K562 (cell line): ENCODE measurements around the gene LETM1. TPM values are rescaled to one million over a fixed set of nuclear protein-coding genes. Genes with fewer than 3 reads are reported as not detected.

Experiments used
- DACH1 ChIP-seq: fragments of 450-650 bp; IDR thresholded peaks from 2 replicates; pipeline ENCODE4 v1.6.1; 2018; ENCODE audit not compliant: partially characterized antibody
- E2F1 ChIP-seq: sonication (generic); formaldehyde crosslinking; IDR thresholded peaks from 2 replicates; pipeline ENCODE4 v1.8.1; 2023; ENCODE audit warnings: mild to moderate bottlenecking, missing genetic modification reagents, moderate library complexity
- ESRRA ChIP-seq: fragments of 450-650 bp; IDR thresholded peaks from 2 replicates; pipeline ENCODE4 v1.6.1; 2014; ENCODE audit warnings: low read depth, mild to moderate bottlenecking, moderate library complexity, borderline replicate concordance
- ETS2 ChIP-seq: IDR thresholded peaks from 2 replicates; pipeline ENCODE4 v1.6.1; 2016; ENCODE audit warnings: borderline replicate concordance, missing genetic modification characterization, mild to moderate bottlenecking, moderate library complexity, missing compliant biosample characterization; ENCODE audit not compliant: poor library complexity, severe bottlenecking
- GABPB1 ChIP-seq: sonication (generic); formaldehyde crosslinking; IDR thresholded peaks from 2 replicates; pipeline ENCODE4 v1.8.0; 2022; ENCODE audit warnings: mild to moderate bottlenecking, missing genetic modification reagents
- HCFC1 ChIP-seq: IDR thresholded peaks from 2 replicates; pipeline ENCODE4 v1.6.1; 2012; ENCODE audit warnings: low read depth, low read length, improper control_type of control experiment
- HDGF ChIP-seq: fragments of 450-650 bp; IDR thresholded peaks from 2 replicates; pipeline ENCODE4 v1.6.1; 2016
- HEY1 ChIP-seq: fragments of 250-450 bp; sonication (Bioruptor Pico); IDR thresholded peaks from 2 replicates; pipeline ENCODE4 v1.5.0; 2020; ENCODE audit warnings: mild to moderate bottlenecking, moderate library complexity, borderline replicate concordance
- KDM4B ChIP-seq, 2 experiments: fragments of 450-650 bp in 1 of 2; sonication (generic) in 1 of 2; IDR thresholded peaks; 2 replicates each; pipeline ENCODE4 v1.6.1; 2016 to 2017; ENCODE audit warnings: borderline replicate concordance in 2 of 2, antibody characterized with exemption in 1 of 2, low read depth in 1 of 2, mild to moderate bottlenecking in 1 of 2
- KLF10 ChIP-seq: fragments of 250-450 bp; sonication (Bioruptor Pico); IDR thresholded peaks from 2 replicates; pipeline ENCODE4 v1.6.1; 2021; ENCODE audit warnings: matching md5 sums
- NR1H2 ChIP-seq: sonication (generic); formaldehyde crosslinking; IDR thresholded peaks from 2 replicates; pipeline ENCODE4 v1.4.0; 2020; ENCODE audit warnings: mild to moderate bottlenecking, missing genetic modification reagents
- PYGO2 ChIP-seq: fragments of 450-650 bp; IDR thresholded peaks from 2 replicates; pipeline ENCODE4 v1.6.1; 2016; ENCODE audit warnings: mild to moderate bottlenecking, missing genetic modification characterization, moderate library complexity, missing compliant biosample characterization
- RBM39 ChIP-seq: fragments of 200-400 bp; formaldehyde crosslinking; optimal IDR thresholded peaks from 2 replicates; pipeline ENCODE3; 2018; ENCODE audit warnings: low read depth, low read length
- SETDB1 ChIP-seq: IDR thresholded peaks from one replicate; pipeline ENCODE4 v1.6.1; 2012; ENCODE audit warnings: low read length, control low read depth, inconsistent platforms
- YBX1 ChIP-seq: fragments of 450-650 bp; IDR thresholded peaks from 2 replicates; pipeline ENCODE4 v1.7.1; 2016; ENCODE audit warnings: mild to moderate bottlenecking
- ZBTB5 ChIP-seq: fragments of 450-650 bp; IDR thresholded peaks from 2 replicates; pipeline ENCODE4 v1.6.1; 2017; ENCODE audit warnings: antibody characterized with exemption
- ZNF121 ChIP-seq: sonication (generic); formaldehyde crosslinking; conservative IDR thresholded peaks from 2 replicates; pipeline ENCODE4 v1.8.0; 2022; ENCODE audit warnings: missing genetic modification reagents
- ZNF140 ChIP-seq: fragments of 250-450 bp; sonication (Bioruptor Pico); IDR thresholded peaks from 2 replicates; pipeline ENCODE4 v1.8.0; 2021; ENCODE audit warnings: moderate library complexity, mild to moderate bottlenecking, inconsistent platforms
- ZNF212 ChIP-seq: fragments of 450-650 bp; formaldehyde crosslinking; IDR thresholded peaks from 2 replicates; pipeline ENCODE4 v1.4.0; 2020; ENCODE audit warnings: mild to moderate bottlenecking
- ZNF253 ChIP-seq: fragments of 250-450 bp; sonication (Bioruptor Pico); conservative IDR thresholded peaks from 2 replicates; pipeline ENCODE4 v1.6.1; 2021; ENCODE audit warnings: mild to moderate bottlenecking
- ZNF311 ChIP-seq: fragments of 250-450 bp; sonication (Bioruptor Pico); IDR thresholded peaks from 2 replicates; pipeline ENCODE4 v1.4.0; 2020; ENCODE audit warnings: mild to moderate bottlenecking, moderate library complexity
- ZNF444 ChIP-seq: fragments of 250-450 bp; sonication (Bioruptor Pico); IDR thresholded peaks from 2 replicates; pipeline ENCODE4 v1.4.0; 2020; ENCODE audit warnings: mild to moderate bottlenecking, moderate library complexity
- ZNF766 ChIP-seq: fragments of 200-800 bp; sonication (Bioruptor generic); conservative IDR thresholded peaks from 2 replicates; pipeline ENCODE4 v1.6.1; 2016; ENCODE audit warnings: missing genetic modification characterization, missing compliant biosample characterization
- polyA plus RNA-seq, 8 experiments: library from polyadenylated mRNA; depleted of rRNA in 4 of 8; stranded (reverse) in 5 of 8; unstranded in 3 of 8; fragments of >200 nt; fragmentation: Nextera tagmentation in 2 of 8; fragmentation: Illumina TruSeq in 1 of 8; extraction: Ambion mirVana in 2 of 8; extraction: Trizol in 1 of 8; gene quantifications; 2 replicates each; pipeline versions ENCODE4 v1.2.1 to v1.2.3, GENCODE V29; 2011 to 2014; ENCODE audit warnings: inconsistent platforms in 1 of 8, missing spikeins in 1 of 8
- total RNA-seq, 7 experiments: library from RNA; depleted of rRNA in 6 of 7; stranded (reverse); fragments of >200 nt in 6 of 7; fragmentation: Illumina TruSeq in 2 of 7; extraction: Trizol in 2 of 7; gene quantifications; 2 replicates each; pipeline versions ENCODE4 v1.2.1 to v1.2.3, GENCODE V29; 2011 to 2021; ENCODE audit warnings: low replicate concordance in 1 of 7
- TF ChIP-seq, protein P1 (sequence below), 3 experiments: fragments of 200-800 bp in 1 of 3; fragments of 250-450 bp in 1 of 3; fragments of 450-650 bp in 1 of 3; sonication (Bioruptor Pico) in 1 of 3; sonication (Bioruptor generic) in 1 of 3; formaldehyde crosslinking in 1 of 3; IDR thresholded peaks; 2 replicates each; pipeline versions ENCODE4 v1.6.1 to v1.8.0; 2016 to 2022; ENCODE audit warnings: mild to moderate bottlenecking in 2 of 3, missing genetic modification characterization in 2 of 3, missing compliant biosample characterization in 1 of 3, moderate library complexity in 1 of 3

LETM1 gene
- total and polyA plus RNA-seq, 9 of the 15 experiments (the other 6 are each of a cell fraction or from before 2014, with no cell fraction given): 3.9 to 109 (median 35.0) TPM

DNA sequence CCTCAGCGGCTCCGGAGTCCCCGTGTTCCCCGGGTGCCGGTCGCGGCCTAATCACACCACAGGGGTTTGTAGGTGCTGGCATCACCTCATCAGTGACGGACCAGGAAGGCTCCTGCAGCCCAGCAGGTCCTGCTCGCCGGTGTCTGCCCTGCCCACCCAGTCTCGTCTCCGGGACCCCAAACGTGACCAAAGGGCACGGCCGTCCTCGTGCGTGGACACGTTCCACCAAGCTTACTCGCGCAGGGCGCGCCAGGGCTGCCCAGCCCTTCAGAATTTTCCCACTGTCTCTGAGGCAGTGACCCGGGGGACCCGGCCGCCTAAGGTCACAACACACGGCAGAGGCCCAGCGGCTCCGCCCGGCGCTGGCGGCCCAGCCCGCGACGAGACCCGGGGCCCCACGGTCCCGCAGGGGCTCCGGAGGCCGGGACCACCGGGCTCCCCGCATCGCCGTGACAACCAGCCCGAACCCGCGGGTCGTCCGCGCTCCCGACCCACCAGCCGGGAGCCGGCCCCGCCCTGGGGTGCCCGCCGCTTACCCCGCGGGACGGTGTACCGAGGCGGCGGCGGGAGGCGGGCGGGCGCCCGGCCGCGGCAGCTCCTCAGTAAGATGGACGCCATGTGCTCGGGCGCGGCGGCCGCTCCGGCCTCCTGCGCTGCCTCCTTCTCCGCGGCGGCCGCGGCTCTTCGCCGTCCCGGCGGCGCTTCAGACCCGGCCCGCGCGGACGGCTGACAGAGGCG lies 454 bp downstream of the LETM1 start (continued):
- TF ChIP-seq E2F1 (CRISPR knock-in tag) (no peak), ZNF140 (CRISPR knock-in tag) (no peak), ZNF253 (CRISPR knock-in tag) (no peak), ESRRA (no peak), RBM39 (no peak), KLF10 (no peak), ZNF766 (no peak; the same call in 1 of the 2 replicates), DACH1 (no peak), ETS2 (tag) (no peak), ZNF444 (CRISPR knock-in tag) (no peak), KDM4B (IDR thresholded peaks at IDR 0.05; ENCODE audit: borderline replicate concordance in 2 of 2, low read depth in 1 of 2) (no peak), SETDB1 (no peak), NR1H2 (CRISPR knock-in tag) (no peak), HEY1 (no peak), ZNF311 (CRISPR knock-in tag) (no peak), YBX1 (no peak), HCFC1 (no peak), ZBTB5 (no peak), HDGF (no peak), ZNF121 (no peak), ZNF212 (CRISPR knock-in tag) (no peak), PYGO2 (tag) (no peak), GABPB1 (CRISPR knock-in tag) (peak; percentile 37; the same call in 1 of the 2 replicates)
- TF ChIP-seq, protein P1, sequence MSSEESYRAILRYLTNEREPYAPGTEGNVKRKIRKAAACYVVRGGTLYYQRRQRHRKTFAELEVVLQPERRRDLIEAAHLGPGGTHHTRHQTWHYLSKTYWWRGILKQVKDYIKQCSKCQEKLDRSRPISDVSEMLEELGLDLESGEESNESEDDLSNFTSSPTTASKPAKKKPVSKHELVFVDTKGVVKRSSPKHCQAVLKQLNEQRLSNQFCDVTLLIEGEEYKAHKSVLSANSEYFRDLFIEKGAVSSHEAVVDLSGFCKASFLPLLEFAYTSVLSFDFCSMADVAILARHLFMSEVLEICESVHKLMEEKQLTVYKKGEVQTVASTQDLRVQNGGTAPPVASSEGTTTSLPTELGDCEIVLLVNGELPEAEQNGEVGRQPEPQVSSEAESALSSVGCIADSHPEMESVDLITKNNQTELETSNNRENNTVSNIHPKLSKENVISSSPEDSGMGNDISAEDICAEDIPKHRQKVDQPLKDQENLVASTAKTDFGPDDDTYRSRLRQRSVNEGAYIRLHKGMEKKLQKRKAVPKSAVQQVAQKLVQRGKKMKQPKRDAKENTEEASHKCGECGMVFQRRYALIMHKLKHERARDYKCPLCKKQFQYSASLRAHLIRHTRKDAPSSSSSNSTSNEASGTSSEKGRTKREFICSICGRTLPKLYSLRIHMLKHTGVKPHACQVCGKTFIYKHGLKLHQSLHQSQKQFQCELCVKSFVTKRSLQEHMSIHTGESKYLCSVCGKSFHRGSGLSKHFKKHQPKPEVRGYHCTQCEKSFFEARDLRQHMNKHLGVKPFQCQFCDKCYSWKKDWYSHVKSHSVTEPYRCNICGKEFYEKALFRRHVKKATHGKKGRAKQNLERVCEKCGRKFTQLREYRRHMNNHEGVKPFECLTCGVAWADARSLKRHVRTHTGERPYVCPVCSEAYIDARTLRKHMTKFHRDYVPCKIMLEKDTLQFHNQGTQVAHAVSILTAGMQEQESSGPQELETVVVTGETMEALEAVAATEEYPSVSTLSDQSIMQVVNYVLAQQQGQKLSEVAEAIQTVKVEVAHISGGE (CRISPR knock-in tag; IDR thresholded peaks at IDR 0.05): no peak
